ENCODE measurements around the gene PLEKHA7.

The PLEKHA7 gene

DNA sequence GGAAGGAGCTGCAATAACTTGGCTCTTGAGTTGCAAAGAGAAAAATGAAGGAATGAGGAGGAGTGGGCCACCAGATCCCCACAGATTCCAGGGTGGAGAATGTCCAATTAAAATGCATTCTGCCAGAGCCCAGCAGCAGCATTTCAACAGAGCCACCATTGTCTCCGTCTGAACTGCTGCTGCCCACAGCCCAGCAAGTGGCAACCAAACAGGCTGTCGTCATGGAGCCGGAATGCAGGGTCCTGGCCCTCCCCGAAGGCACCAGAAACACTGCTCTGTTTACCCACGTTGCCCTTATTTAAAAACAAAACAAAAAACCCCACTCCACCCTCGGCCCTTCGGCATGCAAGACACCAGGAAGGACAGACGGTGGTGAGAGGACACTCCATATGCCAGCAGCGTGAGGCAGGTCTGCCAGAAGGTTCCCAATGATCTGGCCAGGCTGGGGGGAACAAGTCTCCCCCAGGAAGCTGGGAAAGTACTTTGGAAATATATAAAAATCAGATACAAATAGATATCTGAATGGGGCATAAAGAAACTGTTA is 32.5 kb downstream of the PLEKHA7 start:
- Histone ChIP-seq H3K9me3 (no peaks in the 10 kb centered on the region), H3K4me1 (peaks cover 7% of the 10 kb centered on the region), H3K4me3 (no peak overlapping the region), H3K36me3 (replicated peaks) (no peaks in the 10 kb centered on the region), H3K27me3 (ENCODE audit: low read depth) (no peaks in the 10 kb centered on the region)
- DNase-seq (ENCODE audit: low spot score in 2 of 2): peak; percentile 9 to 61
- in situ Hi-C loops (cut with MboI; ENCODE audit: low sequenced_read_pairs): no loop called here

- Histone ChIP-seq H3K9me3 (no peaks in the 10 kb centered on the region), H3K27me3 (ENCODE audit: low read depth) (no peaks in the 10 kb centered on the region), H3K36me3 (replicated peaks) (no peaks in the 10 kb centered on the region), H3K4me1 (peaks cover 7% of the 10 kb centered on the region), H3K4me3 (no peak overlapping the region)
- DNase-seq (ENCODE audit: low spot score in 2 of 2): no peak
- in situ Hi-C loops (cut with MboI; ENCODE audit: low sequenced_read_pairs): no loop called here
These were observed 34.3 kb downstream of the PLEKHA7 start for GRCh38 chr11:16979703-16980622.

DNA sequence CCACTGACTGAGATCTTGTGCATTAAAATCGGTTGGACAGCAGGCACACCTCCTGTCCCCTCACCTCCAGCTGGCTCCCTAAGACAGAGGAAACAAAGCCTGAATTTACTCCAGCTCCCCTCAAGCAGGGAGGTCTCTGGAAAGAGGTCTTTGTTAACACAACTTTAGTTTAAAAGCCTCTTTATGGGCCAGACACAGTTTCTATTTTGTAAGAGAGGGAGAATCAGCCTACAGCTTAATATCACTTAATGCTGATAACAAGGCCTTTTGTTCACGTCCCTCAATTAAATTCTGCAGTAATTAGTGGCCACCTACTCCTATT is 36.3 kb downstream of the PLEKHA7 start:
- H3K4me1 ChIP-seq: peaks cover 7% of the 10 kb centered on the region
- H3K36me3 ChIP-seq (replicated peaks): no peaks in the 10 kb centered on the region
- H3K27me3 ChIP-seq (ENCODE audit: low read depth): no peaks in the 10 kb centered on the region
- DNase-seq (ENCODE audit: low spot score in 2 of 2): no peak
- no peaks in the 10 kb centered on the region for H3K9me3 ChIP-seq
- no peak overlapping the region for H3K4me3 ChIP-seq
- in situ Hi-C loops (cut with MboI; ENCODE audit: low sequenced_read_pairs): no loop called here

- Histone ChIP-seq H3K4me3 (no peak overlapping the region), H3K9me3 (no peaks in the 10 kb centered on the region), H3K4me1 (peaks cover 6% of the 10 kb centered on the region), H3K27me3 (ENCODE audit: low read depth) (no peaks in the 10 kb centered on the region), H3K36me3 (replicated peaks) (no peaks in the 10 kb centered on the region)
- in situ Hi-C loops (cut with MboI; ENCODE audit: low sequenced_read_pairs): no loop called here
- DNase-seq (ENCODE audit: low spot score in 2 of 2): no peak
These were observed 36.8 kb downstream of the PLEKHA7 start for GRCh38 chr11:16977136-16977993.

- H3K36me3 ChIP-seq (replicated peaks): no peaks in the 10 kb centered on the region
- no peak overlapping the region for H3K4me3 ChIP-seq
- H3K27me3 ChIP-seq (ENCODE audit: low read depth): no peaks in the 10 kb centered on the region
- in situ Hi-C loops (cut with MboI; ENCODE audit: low sequenced_read_pairs): no loop called here
- no peak for DNase-seq (ENCODE audit: low spot score in 2 of 2)
- no peaks in the 10 kb centered on the region for H3K9me3 ChIP-seq
- H3K4me1 ChIP-seq: no peaks in the 10 kb centered on the region
These were observed 37.8 kb downstream of the PLEKHA7 start for GRCh38 chr11:16976379-16976778.

GRCh38 chr11:16975906-16976305 is 38.3 kb downstream of the PLEKHA7 start:
- Histone ChIP-seq H3K27me3 (ENCODE audit: low read depth) (no peaks in the 10 kb centered on the region), H3K9me3 (no peaks in the 10 kb centered on the region), H3K36me3 (replicated peaks) (no peaks in the 10 kb centered on the region), H3K4me1 (no peaks in the 10 kb centered on the region), H3K4me3 (no peak overlapping the region)
- DNase-seq (ENCODE audit: low spot score in 2 of 2): no peak
- in situ Hi-C loops (cut with MboI; ENCODE audit: low sequenced_read_pairs): no loop called here

DNA sequence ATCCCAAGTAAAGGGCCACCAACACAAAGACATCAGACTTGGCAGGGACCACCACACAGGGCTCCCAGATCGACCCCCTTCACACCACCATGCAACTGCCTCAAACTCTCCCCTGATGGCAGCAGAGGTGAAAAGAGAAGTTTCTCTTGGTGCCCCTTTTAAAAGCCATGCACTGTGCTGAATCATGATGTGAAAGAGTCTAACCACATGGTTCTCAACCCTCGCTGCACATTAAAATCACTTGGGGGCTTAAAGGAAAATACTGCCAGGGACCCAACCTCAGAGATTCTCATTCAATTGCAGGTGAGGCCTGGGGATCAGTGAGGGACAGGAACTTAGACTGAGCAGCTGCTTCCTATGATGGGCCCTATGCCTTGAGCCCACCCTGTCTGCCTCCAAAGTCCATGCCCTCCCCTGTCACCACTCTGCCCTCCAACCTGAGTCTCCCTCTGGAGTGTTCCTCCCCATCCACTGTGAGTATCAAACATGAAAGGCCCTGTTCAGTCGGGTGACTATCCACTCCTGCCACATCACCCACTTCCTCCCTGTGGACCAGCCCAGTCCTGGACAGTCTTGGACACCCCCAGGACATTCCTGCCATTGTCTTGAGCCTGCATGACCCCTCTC is 40.8 kb downstream of the PLEKHA7 start:
- Histone ChIP-seq H3K27me3 (ENCODE audit: low read depth) (no peaks in the 10 kb centered on the region), H3K4me3 (no peak overlapping the region), H3K36me3 (replicated peaks) (no peaks in the 10 kb centered on the region), H3K4me1 (no peaks in the 10 kb centered on the region), H3K9me3 (no peaks in the 10 kb centered on the region)
- in situ Hi-C loops (cut with MboI; ENCODE audit: low sequenced_read_pairs): no loop called here
- DNase-seq (ENCODE audit: low spot score in 2 of 2): no peak

GRCh38 chr11:16969010-16969999 is 44.9 kb downstream of the PLEKHA7 start:
- H3K4me1 ChIP-seq: no peaks in the 10 kb centered on the region
- no peak overlapping the region for H3K4me3 ChIP-seq
- no peak for DNase-seq (ENCODE audit: low spot score in 2 of 2)
- H3K9me3 ChIP-seq: no peaks in the 10 kb centered on the region
- H3K36me3 ChIP-seq (replicated peaks): no peaks in the 10 kb centered on the region
- no peaks in the 10 kb centered on the region for H3K27me3 ChIP-seq (ENCODE audit: low read depth)
- in situ Hi-C loops (cut with MboI; ENCODE audit: low sequenced_read_pairs): no loop called here

DNA sequence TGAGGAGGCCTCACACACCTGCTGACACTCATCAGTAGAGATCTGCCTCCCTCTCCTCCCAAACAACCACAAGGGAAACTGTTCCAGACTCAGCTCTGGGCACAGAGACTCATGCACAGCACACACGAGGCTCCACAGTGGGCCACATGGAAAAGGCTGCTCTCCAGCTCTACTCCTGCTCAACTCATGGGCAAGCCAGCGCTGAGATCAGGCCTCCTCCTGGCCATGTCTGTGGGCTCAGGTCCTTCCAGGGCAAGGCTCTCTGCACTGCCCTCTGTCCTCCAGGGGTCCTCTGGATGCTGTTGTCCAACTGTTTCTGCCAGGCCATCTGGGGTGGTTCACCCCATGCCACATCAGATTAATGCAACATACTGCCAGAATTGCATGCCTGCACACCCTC is 46.0 kb downstream of the PLEKHA7 start:
- no peak for DNase-seq (ENCODE audit: low spot score in 2 of 2)
- no peaks in the 10 kb centered on the region for H3K36me3 ChIP-seq (replicated peaks)
- in situ Hi-C loops (cut with MboI; ENCODE audit: low sequenced_read_pairs): no loop called here
- H3K27me3 ChIP-seq (ENCODE audit: low read depth): no peaks in the 10 kb centered on the region
- H3K4me3 ChIP-seq: no peak overlapping the region
- no peaks in the 10 kb centered on the region for H3K9me3 ChIP-seq
- no peaks in the 10 kb centered on the region for H3K4me1 ChIP-seq

GRCh38 chr11:16966930-16967671 is 47.1 kb downstream of the PLEKHA7 start:
- no peak for DNase-seq (ENCODE audit: low spot score in 2 of 2)
- in situ Hi-C loops (cut with MboI; ENCODE audit: low sequenced_read_pairs): no loop called here
- H3K36me3 ChIP-seq (replicated peaks): no peaks in the 10 kb centered on the region

DNA sequence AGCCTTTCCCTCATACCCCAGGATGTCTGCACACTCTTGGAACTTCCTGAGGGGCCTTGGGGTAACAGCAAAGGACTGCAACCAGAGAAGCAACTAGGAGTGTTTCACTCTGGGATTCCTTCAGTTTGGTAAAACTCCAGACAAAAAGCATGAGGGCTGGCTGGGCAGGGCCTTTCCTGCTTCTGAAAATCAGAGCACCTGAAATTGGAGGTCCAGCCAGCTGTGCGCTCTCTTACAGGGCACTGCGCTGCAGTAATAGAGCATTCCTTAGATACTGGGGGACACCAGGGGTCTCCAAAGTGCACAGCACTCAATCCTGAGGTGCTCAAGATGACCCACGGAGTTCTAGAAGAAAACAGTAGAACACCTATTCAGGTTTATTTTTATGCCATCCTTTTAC is 49.7 kb downstream of the PLEKHA7 start:
- H3K9me3 ChIP-seq: no peaks in the 10 kb centered on the region
- H3K27me3 ChIP-seq (ENCODE audit: low read depth): no peaks in the 10 kb centered on the region
- peaks cover 4% of the 10 kb centered on the region; the same call in 1 of the 2 replicates for H3K4me1 ChIP-seq
- no peak overlapping the region for H3K4me3 ChIP-seq
- no peaks in the 10 kb centered on the region for H3K36me3 ChIP-seq (replicated peaks)
- DNase-seq (ENCODE audit: low spot score in 2 of 2): no peak
- in situ Hi-C loops (cut with MboI; ENCODE audit: low sequenced_read_pairs): no loop called here

More at GRCh38 chr11:16966930-16967671, 47.1 kb downstream of the PLEKHA7 start:
- Histone ChIP-seq H3K27me3 (ENCODE audit: low read depth) (no peaks in the 10 kb centered on the region), H3K4me1 (no peaks in the 10 kb centered on the region), H3K4me3 (no peak overlapping the region), H3K9me3 (no peaks in the 10 kb centered on the region)

DNA sequence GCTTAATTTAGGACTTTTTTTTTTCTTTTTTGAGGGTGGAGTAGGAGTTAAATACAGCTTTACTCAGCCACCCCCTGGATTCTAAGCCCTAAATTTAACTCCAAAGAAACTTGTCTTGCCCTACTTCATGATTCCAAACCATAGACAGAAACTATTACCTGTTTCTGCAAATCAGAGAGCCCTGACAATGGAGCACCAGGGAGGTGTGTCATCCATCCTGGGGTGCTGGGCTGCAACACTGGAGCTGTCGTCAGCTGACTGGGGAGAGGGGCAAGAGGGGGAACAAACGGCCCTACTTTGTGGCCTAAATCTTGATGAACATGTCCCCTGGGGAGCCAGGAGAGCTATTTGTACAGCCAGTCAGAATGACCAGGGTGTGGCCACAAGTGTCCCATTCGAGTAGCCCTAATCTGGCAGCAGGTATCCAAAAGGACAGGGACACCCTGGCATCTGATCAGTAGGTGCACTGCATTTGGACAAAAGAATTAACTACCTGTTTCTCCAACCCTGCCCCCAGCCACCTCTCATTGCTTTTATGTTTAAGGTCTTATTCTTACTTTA is 50.8 kb downstream of the PLEKHA7 start:
- peaks cover 14% of the 10 kb centered on the region for H3K4me1 ChIP-seq
- H3K9me3 ChIP-seq: no peaks in the 10 kb centered on the region
- H3K4me3 ChIP-seq: no peak overlapping the region
- in situ Hi-C loops (cut with MboI; ENCODE audit: low sequenced_read_pairs): no loop called here
- no peaks in the 10 kb centered on the region for H3K36me3 ChIP-seq (replicated peaks)
- no peaks in the 10 kb centered on the region for H3K27me3 ChIP-seq (ENCODE audit: low read depth)
- no peak for DNase-seq (ENCODE audit: low spot score in 2 of 2)
